Naive thymus-derived CD4-positive, alpha-beta T cell (primary cell): ENCODE results near the gene PLGRKT. TPM values are rescaled to one million over a fixed set of nuclear protein-coding genes. Genes with fewer than 3 reads are reported as not detected.
A peak's percentile ranks its signal among the peaks of the same experiment; 100 is the strongest.
"Not testable (repeated sequence)": the region's sequence is repeated elsewhere in the genome, so short reads cannot be mapped to it uniquely, and the experiment has no call there.

Experiments used
- ATAC-seq: fragments of 150-1000 bp; cut with Tn5 transposase; 2 replicates; pipeline ENCODE4 v1.10.0; 2021; ENCODE audit warnings: mild to moderate bottlenecking, moderate library complexity
- CTCF ChIA-PET: fragments of 350-600 bp; sonication (Branson Sonifier 250); formaldehyde crosslinking; loops from one replicate; lab custom pipeline; 2021; ENCODE audit warnings: antibody characterized with exemption; lab: Charles Lee
- POLR2A ChIA-PET: fragments of 350-600 bp; sonication (Branson Sonifier 250); formaldehyde crosslinking; loops from one replicate; lab custom pipeline; 2021; ENCODE audit warnings: antibody characterized with exemption, inconsistent platforms; lab: Charles Lee
- DNase-seq, 9 donors: peaks; one replicate each; pipeline versions ENCODE4 v3.0.0 to v3.0.0-alpha.2; 2020 to 2022; ENCODE audit warnings: mixed read lengths in 1 of 9
- H3K27ac ChIP-seq: one replicate; pipeline ENCODE4 v1.7.0; 2013; ENCODE audit warnings: mild to moderate bottlenecking, low read depth, low read length, moderate library complexity
- H3K27me3 ChIP-seq, 2 donors: one replicate each; pipeline ENCODE4 v1.7.0; 2013; ENCODE audit warnings: low read length in 2 of 2, mild to moderate bottlenecking in 2 of 2, moderate library complexity in 2 of 2; ENCODE audit not compliant: control insufficient read depth in 2 of 2, insufficient read depth in 2 of 2
- H3K36me3 ChIP-seq, 3 experiments: 1 replicate in 2 of 3; 2 replicates in 1 of 3; pipeline ENCODE4 v1.7.0; 2013; ENCODE audit warnings: low read length in 3 of 3, mild to moderate bottlenecking in 3 of 3, moderate library complexity in 1 of 3; ENCODE audit not compliant: insufficient read depth in 3 of 3, control insufficient read depth in 2 of 3
- H3K4me1 ChIP-seq, 2 donors: one replicate each; pipeline ENCODE4 v1.7.0; 2013; ENCODE audit warnings: low read length in 2 of 2, mild to moderate bottlenecking in 2 of 2, moderate library complexity in 1 of 2; ENCODE audit not compliant: control insufficient read depth in 2 of 2, insufficient read depth in 2 of 2
- H3K4me3 ChIP-seq: 2 replicates; pipeline ENCODE4 v1.7.0; 2013; ENCODE audit warnings: mild to moderate bottlenecking, low read length
- H3K9me3 ChIP-seq, 3 experiments: 1 replicate in 2 of 3; 2 replicates in 1 of 3; pipeline ENCODE4 v1.7.0; 2013; ENCODE audit warnings: low read length in 3 of 3; ENCODE audit not compliant: control insufficient read depth in 2 of 3
- H3K27ac Mint-ChIP-seq, 9 donors: one replicate each; pipeline ENCODE4 v1.8.0; 2020 to 2022; ENCODE audit warnings: mixed read lengths in 9 of 9, mild to moderate bottlenecking in 8 of 9, moderate library complexity in 5 of 9, inconsistent platforms in 2 of 9
- H3K27me3 Mint-ChIP-seq, 5 donors: one replicate each; pipeline ENCODE4 v1.8.0; 2021 to 2022; ENCODE audit warnings: mixed read lengths in 5 of 5, mild to moderate bottlenecking in 1 of 5
- H3K36me3 Mint-ChIP-seq, 5 donors: one replicate each; pipeline ENCODE4 v1.8.0; 2020 to 2022; ENCODE audit warnings: mixed read lengths in 5 of 5, mild to moderate bottlenecking in 3 of 5, inconsistent platforms in 1 of 5
- H3K4me1 Mint-ChIP-seq, 7 donors: one replicate each; pipeline ENCODE4 v1.8.0; 2020 to 2022; ENCODE audit warnings: mixed read lengths in 7 of 7, mild to moderate bottlenecking in 3 of 7, inconsistent platforms in 1 of 7
- H3K4me3 Mint-ChIP-seq, 10 donors: one replicate each; pipeline ENCODE4 v1.8.0; 2020 to 2022; ENCODE audit warnings: mild to moderate bottlenecking in 10 of 10, mixed read lengths in 10 of 10, moderate library complexity in 6 of 10, inconsistent platforms in 2 of 10
- H3K9me3 Mint-ChIP-seq, 11 donors: one replicate each; pipeline ENCODE4 v1.8.0; 2020 to 2022; ENCODE audit warnings: mixed read lengths in 11 of 11, mild to moderate bottlenecking in 4 of 11, inconsistent platforms in 1 of 11, moderate library complexity in 1 of 11
- intact Hi-C, 2 donors: fragments of 100-400 bp; cut with micrococcal nuclease; formaldehyde crosslinking; loops; one replicate each; pipeline ENCODE4 v1.15.1; 2023
- polyA plus RNA-seq, 2 donors: library from polyadenylated mRNA; unstranded; fragments of 300-500 nt; fragmentation: Illumina TruSeq; gene quantifications; one replicate each; pipeline ENCODE4 v1.2.3, GENCODE V29; 2021
- total RNA-seq, 6 experiments: library from RNA in 5 of 6; stranded (reverse) in 5 of 6; gene quantifications; 1 replicate in 5 of 6; 2 replicates in 1 of 6; pipeline ENCODE4 v1.2.3 and lab custom pipeline; 2021 to 2026

Gene PLGRKT
- total and polyA plus RNA-seq, 7 experiments from 2014 or later, result 15.8 to 79.6 (median 18.4) TPM

GRCh38 chr9:5316406-5316805, 121.3 kb downstream of the PLGRKT start:
- DNase-seq, H3K27ac ChIP-seq, H3K4me3 ChIP-seq, CTCF ChIA-PET, intact Hi-C loops, H3K27me3 ChIP-seq, POLR2A ChIA-PET, H3K4me1 ChIP-seq, ATAC-seq, H3K27me3 Mint-ChIP-seq, H3K4me3 Mint-ChIP-seq: not testable (repeated sequence)
- Histone ChIP-seq H3K36me3 (peaks cover 0 to 11% (median 0%) of the 10 kb centered on the region in 3 experiments), H3K9me3 (peaks cover 0 to 22% (median 0%) of the 10 kb centered on the region in 3 experiments)
- H3K27ac Mint-ChIP-seq, result peak overlapping the region in 1 of 9 donors; percentile 46
- H3K9me3 Mint-ChIP-seq, result peaks cover 0 to 29% (median 16%) of the 10 kb centered on the region in 11 donors
- H3K36me3 Mint-ChIP-seq, result peaks cover 13 to 67% (median 43%) of the 10 kb centered on the region in 5 donors
- peaks cover 3 to 13% (median 6%) of the 10 kb centered on the region in 7 donors for H3K4me1 Mint-ChIP-seq

- Mint-ChIP-seq H3K9me3 (peaks cover 0 to 29% (median 16%) of the 10 kb centered on the region in 11 donors), H3K4me1 (peaks cover 0 to 5% (median 0%) of the 10 kb centered on the region in 7 donors), H3K27ac (no peak overlapping the region), H3K4me3 (no peak overlapping the region), H3K27me3 (peaks cover 0 to 3% (median 0%) of the 10 kb centered on the region in 5 donors), H3K36me3 (peaks cover 13 to 65% (median 42%) of the 10 kb centered on the region in 5 donors)
- POLR2A ChIA-PET, result no interaction called here
- H3K27ac ChIP-seq, result no peak overlapping the region
- H3K4me3 ChIP-seq, result no peak overlapping the region
- H3K27me3 ChIP-seq, result no peaks in the 10 kb centered on the region
- CTCF ChIA-PET, result no interaction called here
- no peak for DNase-seq
- H3K36me3 ChIP-seq, result peaks cover 0 to 11% (median 0%) of the 10 kb centered on the region in 3 experiments
- H3K9me3 ChIP-seq, result peaks cover 0 to 22% (median 0%) of the 10 kb centered on the region in 3 experiments
- intact Hi-C loops, result no loop called here
- H3K4me1 ChIP-seq, result no peaks in the 10 kb centered on the region
- no peak for ATAC-seq
These were observed 122.4 kb downstream of the PLGRKT start for GRCh38 chr9:5315187-5315923.

- POLR2A ChIA-PET, result no interaction called here
- H3K27me3 ChIP-seq, result no peaks in the 10 kb centered on the region
These were observed 126.9 kb downstream of the PLGRKT start for GRCh38 chr9:5310851-5311250.

More at GRCh38 chr9:5310851-5311250, 126.9 kb downstream of the PLGRKT start:
- H3K27ac Mint-ChIP-seq, result no peak overlapping the region
- CTCF ChIA-PET, result interaction anchor here (0.6 to 1.0 kb wide), 2 partner anchors 43 to 95 kb away, joined by 3 to 5 read pairs; no protein-coding TSS in a partner anchor
- intact Hi-C loops, result no loop called here
- Histone ChIP-seq H3K27ac (no peak overlapping the region), H3K9me3 (peaks cover 0 to 21% (median 0%) of the 10 kb centered on the region in 3 experiments), H3K36me3 (peaks cover 0 to 11% (median 0%) of the 10 kb centered on the region in 3 experiments), H3K4me3 (no peak overlapping the region), H3K4me1 (peaks cover 0 to 3% of the 10 kb centered on the region in 2 donors)
- peaks cover 13 to 48% (median 20%) of the 10 kb centered on the region in 5 donors for H3K36me3 Mint-ChIP-seq
- peaks cover 0 to 18% (median 13%) of the 10 kb centered on the region in 11 donors for H3K9me3 Mint-ChIP-seq
- peaks cover 0 to 5% (median 0%) of the 10 kb centered on the region in 5 donors for H3K27me3 Mint-ChIP-seq
- no peak for ATAC-seq
- peaks cover 4 to 21% (median 8%) of the 10 kb centered on the region in 7 donors for H3K4me1 Mint-ChIP-seq
- DNase-seq, result no peak
- H3K4me3 Mint-ChIP-seq, result no peak overlapping the region

Other genes starting within 250 kb of the PLGRKT start
- not detected for gene INSL4, start 206.5 kb downstream of the PLGRKT start, total RNA-seq
- not detected for gene INSL4, start 206.5 kb downstream of the PLGRKT start, polyA plus RNA-seq
- gene RLN2, start 133.2 kb downstream of the PLGRKT start, total RNA-seq, result 1 to 10 TPM in 4 of 5 experiments, under 1 TPM in 1; 0.72 to 5.9 (median 1.9) TPM
- gene RLN2, start 133.2 kb downstream of the PLGRKT start, polyA plus RNA-seq, result 1 to 10 TPM; 5.6 to 7.4 TPM
- gene RLN1, start 98.0 kb downstream of the PLGRKT start, total RNA-seq, result 1 to 10 TPM in 4 of 5 experiments, under 1 TPM in 1; 0.71 to 6.6 (median 1.8) TPM
- gene RLN1, start 98.0 kb downstream of the PLGRKT start, polyA plus RNA-seq, result 1 to 10 TPM; 2.3 to 3.1 TPM
- gene CD274, start 12.6 kb upstream of the PLGRKT start, total RNA-seq, result 10 to 100 TPM in 1 of 5 experiments, 1 to 10 TPM in 4; 2.9 to 38.7 (median 7.8) TPM
- gene CD274, start 12.6 kb upstream of the PLGRKT start, polyA plus RNA-seq, result 1 to 10 TPM; 2.0 to 3.1 TPM
- 1 to 10 TPM in 1 of 5 experiments, under 1 TPM in 4; 0.16 to 7.4 (median 0.32) TPM for gene PDCD1LG2, start 72.6 kb upstream of the PLGRKT start, total RNA-seq
- gene PDCD1LG2, start 72.6 kb upstream of the PLGRKT start, polyA plus RNA-seq, result not detected
- gene RIC1, start 191.2 kb upstream of the PLGRKT start, total RNA-seq, result 10 to 100 TPM; 20.2 to 28.2 (median 25.9) TPM
- gene RIC1, start 191.2 kb upstream of the PLGRKT start, polyA plus RNA-seq, result 1 to 10 TPM; 4.8 to 9.3 TPM